H1 (cell line): ENCODE data around the gene CLIC3. TPM values are rescaled to one million over a fixed set of nuclear protein-coding genes. Genes with fewer than 3 reads are reported as not detected.

ENCODE experiments used
- ATF3 ChIP-seq: IDR thresholded peaks from 2 replicates; pipeline ENCODE4 v1.6.1; 2011; ENCODE audit warnings: low read depth, mild to moderate bottlenecking, low read length; ENCODE audit not compliant: insufficient read depth
- BACH1 ChIP-seq: IDR thresholded peaks from 2 replicates; pipeline ENCODE4 v1.6.1; 2012; ENCODE audit warnings: low read length, improper control_type of control experiment
- GABPA ChIP-seq: IDR thresholded peaks from 2 replicates; pipeline ENCODE4 v1.6.1; 2011; ENCODE audit warnings: mild to moderate bottlenecking, low read length, moderate library complexity, borderline replicate concordance; ENCODE audit not compliant: insufficient read depth
- HDAC6 ChIP-seq: IDR thresholded peaks from one replicate; pipeline ENCODE4 v1.7.1; 2012; ENCODE audit warnings: low read depth, mild to moderate bottlenecking, inconsistent platforms, low read length, moderate library complexity
- KDM5A ChIP-seq: fragments of 200-600 bp; IDR thresholded peaks from 2 replicates; pipeline ENCODE4 v1.7.1; 2012; ENCODE audit warnings: mild to moderate bottlenecking, low read length, inconsistent platforms, mixed read lengths
- NANOG ChIP-seq: IDR thresholded peaks from 2 replicates; pipeline ENCODE4 v1.6.1; 2011; ENCODE audit warnings: low read length, low read depth, mild to moderate bottlenecking, inconsistent platforms; ENCODE audit not compliant: insufficient read depth, poor library complexity, severe bottlenecking
- NRF1 ChIP-seq: IDR thresholded peaks from 2 replicates; pipeline ENCODE4 v1.6.1; 2011; ENCODE audit warnings: mild to moderate bottlenecking, low read depth, low read length, improper control_type of control experiment
- POLR2A ChIP-seq, 2 experiments: IDR thresholded peaks; 1 replicate in 1 of 2; 2 replicates in 1 of 2; pipeline ENCODE4 v1.6.1; 2011; ENCODE audit warnings: low read depth in 2 of 2, low read length in 2 of 2, mild to moderate bottlenecking in 2 of 2; ENCODE audit errors: control extremely low read depth in 1 of 2
- RFX5 ChIP-seq: IDR thresholded peaks from 2 replicates; pipeline ENCODE4 v1.6.1; 2011; ENCODE audit warnings: low read depth, low read length, improper control_type of control experiment, borderline replicate concordance
- SUZ12 ChIP-seq: fragments of 200-600 bp; sonication (generic); IDR thresholded peaks from 2 replicates; pipeline ENCODE4 v1.6.1; 2012; ENCODE audit warnings: mild to moderate bottlenecking, inconsistent platforms, low read length, moderate library complexity, mixed read lengths
- polyA plus RNA-seq, 7 experiments: library from polyadenylated mRNA; depleted of rRNA in 3 of 7; stranded (reverse) in 5 of 7; unstranded in 2 of 7; fragments of >200 nt in 5 of 7; fragments of 200-250 nt in 2 of 7; gene quantifications; 1 replicate in 5 of 7; 2 replicates in 1 of 7; 4 replicates in 1 of 7; pipeline versions ENCODE4 v1.2.1 to v1.2.3, GENCODE V29; 2011 to 2013; ENCODE audit warnings: missing spikeins in 2 of 7, mixed read lengths in 2 of 7
- total RNA-seq: library from RNA; stranded (reverse); fragmentation: NEBNext Ultra II Directional; extraction: Animal tissue kit (Norgen Biotek cat#: 25700); gene quantifications from 2 replicates; pipeline ENCODE4 v1.2.1, GENCODE V29; 2021

Gene CLIC3
- total and polyA plus RNA-seq, 2 of the 8 experiments (the other 6 are each of a cell fraction or from before 2014, with no cell fraction given): 0.12 TPM; not detected in 1

- no peak for TF ChIP-seq ATF3
- TF ChIP-seq RFX5: no peak
- TF ChIP-seq POLR2A (IDR thresholded peaks at IDR 0.05; ENCODE audit: control extremely low read depth in 1 of 2, low read depth in 2 of 2, low read length in 2 of 2): no peak
- TF ChIP-seq SUZ12: no peak
- TF ChIP-seq GABPA: no peak
- no peak for TF ChIP-seq KDM5A
- no peak for TF ChIP-seq NANOG
- TF ChIP-seq BACH1: no peak
- TF ChIP-seq HDAC6: no peak
- TF ChIP-seq NRF1: no peak
Observed at GRCh38 chr9:137001857-137002645, 5.7 kb upstream of the CLIC3 start (continued).
